Measurements from ENCODE around the gene DPCD. TPM values are rescaled to one million over a fixed set of nuclear protein-coding genes. Genes with fewer than 3 reads are reported as not detected.

Gene DPCD
- total and polyA plus RNA-seq, 2 of the 8 experiments (the other 6 are each of a cell fraction or from before 2014, with no cell fraction given): 21.2 to 31.4 TPM

- H2BK20ac ChIP-seq (ENCODE audit: low read length): no peak overlapping the region
- no peak for TF ChIP-seq HDAC2 (IDR thresholded peaks at IDR 0.05; ENCODE audit: borderline replicate concordance in 1 of 2, low read depth in 2 of 2, low read length in 2 of 2)
- TF ChIP-seq TAF7 (optimal IDR thresholded peaks at IDR 0.05; ENCODE audit: borderline replicate concordance, low read depth, low read length): no peak
- TF ChIP-seq RBBP5 (IDR thresholded peaks at IDR 0.05; ENCODE audit: borderline replicate concordance, low read depth, low read length): no peak
- no peak for TF ChIP-seq ATF2 (IDR thresholded peaks at IDR 0.05; ENCODE audit: low read length)
- TF ChIP-seq POLR2A (IDR thresholded peaks at IDR 0.05; ENCODE audit: control extremely low read depth in 1 of 2, low read depth in 2 of 2, low read length in 2 of 2): no peak
- TF ChIP-seq E2F6 (IDR thresholded peaks at IDR 0.05): no peak
- TF ChIP-seq MAFK (IDR thresholded peaks at IDR 0.05; ENCODE audit: low read depth, low read length): no peak
- TF ChIP-seq SRF (IDR thresholded peaks at IDR 0.05; ENCODE audit: low read depth, low read length): no peak
- TF ChIP-seq SIN3A (conservative IDR thresholded peaks at IDR 0.05 in 1 of 2, IDR thresholded peaks at IDR 0.05 in 1 of 2; ENCODE audit: low read depth in 1 of 2, low read length in 2 of 2): no peak
Observed at GRCh38 chr10:101595591-101596433, 7.7 kb downstream of the DPCD start.

More at GRCh38 chr10:101595591-101596433, 7.7 kb downstream of the DPCD start:
- H3K27ac ChIP-seq (ENCODE audit: low read depth, low read length): no peak overlapping the region
- no peak overlapping the region for H3K18ac ChIP-seq (ENCODE audit: extremely low read depth, low read length)
- WGBS, 2 experiments (ENCODE audit: extremely low coverage in 1 of 2, insufficient coverage in 1 of 2, insufficient read length in 1 of 2, insufficient replicate concordance in 2 of 2, low coverage in 1 of 2, low lambda C conversion rate in 2 of 2, missing lambda C conversion rate in 1 of 2): 88% methylated on average over 13 of the region's 13 CpGs; no CpG with 5 or more reads in 1 of the 2 experiments
- H4K91ac ChIP-seq (replicated peaks; ENCODE audit: insufficient read length, low read length): no peak overlapping the region
- no peak overlapping the region for H2BK15ac ChIP-seq (ENCODE audit: low read length)
- no peaks in the 10 kb centered on the region for H4K20me1 ChIP-seq (replicated peaks in 1 of 2; ENCODE audit: control insufficient read depth in 1 of 2, insufficient read depth in 2 of 2, low read length in 2 of 2)
- no peak overlapping the region for H3K9ac ChIP-seq (replicated peaks in 1 of 4; ENCODE audit: extremely low read depth in 1 of 4, low read depth in 3 of 4, low read length in 3 of 4)
- no peaks in the 10 kb centered on the region for H3K9me3 ChIP-seq (ENCODE audit: insufficient read depth in 2 of 2, low read depth in 1 of 2, low read length in 1 of 2)
- FAIRE-seq (no peak), DNase-seq (ENCODE audit: low read depth in 1 of 2, low spot score in 2 of 2) (no peak)
- no peak overlapping the region for H2BK5ac ChIP-seq (ENCODE audit: low read depth, low read length)
- H2AFZ ChIP-seq (ENCODE audit: low read length): no peak overlapping the region
- no peak overlapping the region for H2BK12ac ChIP-seq (ENCODE audit: low read depth, low read length)
- peaks cover 0 to 1% (median 0%) of the 10 kb centered on the region in 4 experiments; a peak in 2 of 7 replicates for H3K4me1 ChIP-seq (replicated peaks in 1 of 4; ENCODE audit: control insufficient read depth in 3 of 4, insufficient read depth in 4 of 4, low read length in 3 of 4)
- no peak overlapping the region for H3K56ac ChIP-seq (replicated peaks; ENCODE audit: insufficient read length, low read depth, low read length)
- H4K5ac ChIP-seq (ENCODE audit: insufficient read length, low read depth, low read length): no peak overlapping the region
- no peak overlapping the region for H4K8ac ChIP-seq (ENCODE audit: extremely low read depth, insufficient read depth, low read length)
- no peaks in the 10 kb centered on the region for H3K27me3 ChIP-seq (replicated peaks in 1 of 4; ENCODE audit: control insufficient read depth in 3 of 4, extremely low read depth in 1 of 4, insufficient read depth in 3 of 4, low read length in 3 of 4)
- POLR2A ChIA-PET (ENCODE audit: partially characterized antibody): interaction anchor here (1.4 to 2.0 kb wide), 3 partner anchors 8 to 99 kb away, joined by 4 to 5 read pairs (median 4); partner anchors contain the start of genes DPCD, FBXW4 and POLL
- no peak overlapping the region for H3K14ac ChIP-seq (ENCODE audit: insufficient read length)
- no peak overlapping the region for H2AK5ac ChIP-seq (ENCODE audit: low read depth, low read length)
- no peaks in the 10 kb centered on the region for H3K23me2 ChIP-seq (ENCODE audit: low read depth, low read length)
- H3K4ac ChIP-seq (replicated peaks; ENCODE audit: insufficient read length, low read depth, low read length): no peak overlapping the region
- H3K23ac ChIP-seq (ENCODE audit: insufficient read length): no peak overlapping the region
- no peak overlapping the region for H3K4me3 ChIP-seq (ENCODE audit: extremely low read depth in 1 of 4, insufficient read depth in 2 of 4, low read depth in 3 of 4, low read length in 4 of 4)
- no peaks in the 10 kb centered on the region for H3K79me2 ChIP-seq (ENCODE audit: control insufficient read depth in 1 of 2, insufficient read depth in 2 of 2, low read length in 2 of 2)
- H3K36me3 ChIP-seq (ENCODE audit: control insufficient read depth in 2 of 4, insufficient read depth in 4 of 4, low read length in 3 of 4): no peaks in the 10 kb centered on the region; a peak in 1 of 8 replicates
- no peaks in the 10 kb centered on the region for H3K79me1 ChIP-seq (ENCODE audit: low read depth, low read length)
- CTCF ChIA-PET (ENCODE audit: partially characterized antibody): interaction anchor here (0.6 to 17.3 kb wide), 11 partner anchors 10 to 465 kb away, joined by 3 to 246 read pairs (median 4); partner anchors contain the start of gene NPM3
- H3K4me2 ChIP-seq (ENCODE audit: insufficient read depth in 1 of 2, low read depth in 2 of 2, low read length in 2 of 2): no peak overlapping the region
- H2BK120ac ChIP-seq (replicated peaks; ENCODE audit: low read depth, low read length): no peak overlapping the region

All from H1 (cell line).